HG03565 (cell line): Measurements from ENCODE around the gene PPP1R16B.

ENCODE experiments used
- ATAC-seq: cut with Tn5 transposase; IDR thresholded peaks from one replicate; pipeline ENCODE4 v1.9.1; 2021; ENCODE audit warnings: mild to moderate bottlenecking, moderate library complexity; ENCODE audit not compliant: unreplicated experiment

Gene PPP1R16B

GRCh38 chr20:38825571-38825900, 20.0 kb downstream of the PPP1R16B start:
- ATAC-seq, result no peak

GRCh38 chr20:38825901-38826625, 20.6 kb downstream of the PPP1R16B start:
- ATAC-seq, result no peak

GRCh38 chr20:38827770-38828281, 22.3 kb downstream of the PPP1R16B start:
- no peak for ATAC-seq

- no peak for ATAC-seq
Observed at GRCh38 chr20:38828514-38829295, 23.2 kb downstream of the PPP1R16B start.

GRCh38 chr20:38829296-38829875, 23.9 kb downstream of the PPP1R16B start:
- no peak for ATAC-seq

- ATAC-seq, result no peak
Observed at GRCh38 chr20:38830356-38830755, 24.9 kb downstream of the PPP1R16B start.

- no peak for ATAC-seq
Observed at GRCh38 chr20:38831049-38831691, 25.7 kb downstream of the PPP1R16B start.

- no peak for ATAC-seq
Observed at GRCh38 chr20:38831995-38832620, 26.6 kb downstream of the PPP1R16B start.

GRCh38 chr20:38833154-38833856, 27.8 kb downstream of the PPP1R16B start:
- ATAC-seq, result no peak

- ATAC-seq, result no peak
Observed at GRCh38 chr20:38833857-38834164, 28.3 kb downstream of the PPP1R16B start.

- ATAC-seq, result no peak
Observed at GRCh38 chr20:38834868-38835267, 29.4 kb downstream of the PPP1R16B start.

- no peak for ATAC-seq
Observed at GRCh38 chr20:38835792-38836191, 30.3 kb downstream of the PPP1R16B start.

GRCh38 chr20:38836991-38837390, 31.5 kb downstream of the PPP1R16B start:
- peak; percentile 33 for ATAC-seq

- no peak for ATAC-seq
Observed at GRCh38 chr20:38838326-38838725, 32.8 kb downstream of the PPP1R16B start.

- ATAC-seq, result no peak
Observed at GRCh38 chr20:38839563-38839962, 34.1 kb downstream of the PPP1R16B start.

- no peak for ATAC-seq
Observed at GRCh38 chr20:38840053-38840893, 34.8 kb downstream of the PPP1R16B start.

- no peak for ATAC-seq
Observed at GRCh38 chr20:38840894-38841470, 35.5 kb downstream of the PPP1R16B start.

GRCh38 chr20:38841570-38841969, 36.1 kb downstream of the PPP1R16B start:
- no peak for ATAC-seq

GRCh38 chr20:38842026-38842425, 36.5 kb downstream of the PPP1R16B start:
- peak; percentile 13 for ATAC-seq
